Parietal lobe (tissue), 1 donor: Measurements from ENCODE around the gene SLC7A1. TPM values are rescaled to one million over a fixed set of nuclear protein-coding genes. Genes with fewer than 3 reads are reported as not detected.

Experiments used
- total RNA-seq: library from RNA; depleted of rRNA; stranded (reverse); fragments of >200 nt; gene quantifications from one replicate; pipeline ENCODE4 v1.2.3, GENCODE V29; 2014

The SLC7A1 gene
- 39.4 TPM for total RNA-seq

GRCh38 chr13:29595380-29596063 is at the start of gene SLC7A1:
Gene SLC7A1 (minus strand): TSS chr13:29595688. CDS start chr13:29536188, 59,500 bp downstream.

